HepG2 (cell line): ENCODE results near the gene TBCD. TPM values are rescaled to one million over a fixed set of nuclear protein-coding genes. Genes with fewer than 3 reads are reported as not detected.

Experiments used
- CHD4 ChIP-seq: fragments of 200-600 bp; sonication (generic); IDR thresholded peaks from 2 replicates; pipeline ENCODE4 v1.7.0; 2017; ENCODE audit warnings: mild to moderate bottlenecking, low read length, borderline replicate concordance
- FOXA1 ChIP-seq, 2 experiments: fragments of 450-650 bp in 1 of 2; sonication (generic) in 1 of 2; formaldehyde crosslinking in 1 of 2; IDR thresholded peaks; 2 replicates each; pipeline versions ENCODE4 v1.4.0 to v1.6.1; 2016 to 2020; ENCODE audit warnings: missing genetic modification reagents in 1 of 2
- FOXO4 ChIP-seq: sonication (generic); formaldehyde crosslinking; conservative IDR thresholded peaks from 2 replicates; pipeline ENCODE4 v1.8.1; 2023; ENCODE audit warnings: missing genetic modification reagents
- HDAC2 ChIP-seq: sonication (generic); formaldehyde crosslinking; IDR thresholded peaks from 2 replicates; pipeline ENCODE4 v1.4.0; 2020; ENCODE audit warnings: missing genetic modification reagents
- HIVEP1 ChIP-seq: sonication (generic); formaldehyde crosslinking; IDR thresholded peaks from 2 replicates; pipeline ENCODE4 v1.4.0; 2020; ENCODE audit warnings: mild to moderate bottlenecking, missing genetic modification reagents
- MTA1 ChIP-seq: sonication (generic); formaldehyde crosslinking; IDR thresholded peaks from 2 replicates; pipeline ENCODE4 v1.4.0; 2020; ENCODE audit warnings: missing genetic modification reagents, mild to moderate bottlenecking, borderline replicate concordance
- PRDM15 ChIP-seq: sonication (generic); formaldehyde crosslinking; IDR thresholded peaks from 2 replicates; pipeline ENCODE4 v1.4.0; 2020; ENCODE audit warnings: missing genetic modification reagents
- RAD21 ChIP-seq: fragments of 450-650 bp; formaldehyde crosslinking; IDR thresholded peaks from 2 replicates; pipeline ENCODE4 v1.5.0; 2020; ENCODE audit warnings: mild to moderate bottlenecking
- RAD51 ChIP-seq: fragments of 450-650 bp; IDR thresholded peaks from 2 replicates; pipeline ENCODE4 v1.6.1; 2016; ENCODE audit warnings: borderline replicate concordance
- RXRB ChIP-seq: IDR thresholded peaks from 2 replicates; pipeline ENCODE4 v1.6.1; 2016; ENCODE audit warnings: borderline replicate concordance, missing genetic modification reagents, missing compliant biosample characterization
- ZNF280B ChIP-seq: sonication (generic); formaldehyde crosslinking; IDR thresholded peaks from 2 replicates; pipeline ENCODE4 v1.5.0; 2020; ENCODE audit warnings: missing genetic modification reagents, mild to moderate bottlenecking, borderline replicate concordance
- polyA plus RNA-seq, 8 experiments: library from polyadenylated mRNA; depleted of rRNA in 3 of 8; stranded (reverse) in 7 of 8; unstranded in 1 of 8; fragments of >200 nt; fragmentation: Illumina TruSeq in 4 of 8; extraction: Trizol in 4 of 8; gene quantifications; 2 replicates each; pipeline versions ENCODE4 v1.2.1 to v1.2.3, GENCODE V29; 2011 to 2016; ENCODE audit warnings: low read depth in 4 of 8, missing spikeins in 1 of 8, mixed read lengths in 1 of 8; ENCODE audit not compliant: insufficient read depth in 1 of 8
- total RNA-seq, 5 experiments: library from RNA; depleted of rRNA; stranded (reverse); fragments of >200 nt; fragmentation: Illumina TruSeq; extraction: Trizol; gene quantifications; 2 replicates each; pipeline ENCODE4 v1.2.3, GENCODE V29; 2016; ENCODE audit warnings: low read depth in 1 of 5
- TF ChIP-seq, protein P1 (sequence below): sonication (generic); formaldehyde crosslinking; IDR thresholded peaks from 2 replicates; pipeline ENCODE4 v1.8.0; 2022; ENCODE audit warnings: mild to moderate bottlenecking, missing genetic modification reagents, moderate library complexity
- TF ChIP-seq, protein P2 (sequence below): sonication (generic); formaldehyde crosslinking; IDR thresholded peaks from 2 replicates; pipeline ENCODE4 v1.5.1; 2020; ENCODE audit warnings: mild to moderate bottlenecking, missing genetic modification reagents, moderate library complexity
- TF ChIP-seq, protein P3 (sequence below): sonication (generic); formaldehyde crosslinking; IDR thresholded peaks from 2 replicates; pipeline ENCODE4 v1.5.0; 2020; ENCODE audit warnings: mild to moderate bottlenecking, missing genetic modification reagents, moderate library complexity

The TBCD gene
- total and polyA plus RNA-seq, 2 of the 13 experiments (the other 11 are each of a cell fraction or from before 2014, with no cell fraction given) = 33.9 to 54.8 TPM

DNA sequence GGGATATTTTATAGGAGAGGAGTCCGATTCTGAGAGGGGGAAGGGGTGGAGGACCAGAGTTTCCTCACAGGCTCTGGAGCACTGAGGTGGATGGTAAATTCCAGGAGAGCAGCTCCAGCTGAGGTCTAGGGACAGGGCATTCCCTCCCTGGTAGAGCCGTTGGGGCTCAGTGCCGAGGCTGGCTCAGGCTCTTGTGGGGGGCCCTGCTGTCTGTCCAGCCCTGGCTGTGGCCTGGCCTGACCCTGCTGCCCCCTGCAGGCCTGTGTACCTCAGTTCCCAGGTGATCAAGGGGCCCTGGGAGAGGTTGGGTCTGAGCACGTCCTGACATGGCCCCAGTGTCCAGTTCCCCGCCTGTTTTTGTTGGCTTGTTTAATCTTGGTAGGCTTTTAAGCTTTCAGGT is 71.1 kb downstream of the TBCD start (continued):
- TF ChIP-seq PRDM15 (CRISPR knock-in tag) = no peak
- TF ChIP-seq CHD4 = no peak
- 0 out of 2 replicates have a peak, but pooled peaks have one; percentile 56 for TF ChIP-seq FOXO4 (CRISPR knock-in tag)
- TF ChIP-seq HDAC2 (CRISPR knock-in tag) = 0 out of 2 replicates have a peak, but pooled peaks have one; percentile 19
- TF ChIP-seq FOXA1 (IDR thresholded peaks at IDR 0.05) = no peak
- TF ChIP-seq FOXA1 (CRISPR knock-in tag; IDR thresholded peaks at IDR 0.05) = 0 out of 2 replicates have a peak, but pooled peaks have one; percentile 14
- 0 out of 2 replicates have a peak, but pooled peaks have one; percentile 21 for TF ChIP-seq ZNF280B (CRISPR knock-in tag)
- TF ChIP-seq, protein P1, sequence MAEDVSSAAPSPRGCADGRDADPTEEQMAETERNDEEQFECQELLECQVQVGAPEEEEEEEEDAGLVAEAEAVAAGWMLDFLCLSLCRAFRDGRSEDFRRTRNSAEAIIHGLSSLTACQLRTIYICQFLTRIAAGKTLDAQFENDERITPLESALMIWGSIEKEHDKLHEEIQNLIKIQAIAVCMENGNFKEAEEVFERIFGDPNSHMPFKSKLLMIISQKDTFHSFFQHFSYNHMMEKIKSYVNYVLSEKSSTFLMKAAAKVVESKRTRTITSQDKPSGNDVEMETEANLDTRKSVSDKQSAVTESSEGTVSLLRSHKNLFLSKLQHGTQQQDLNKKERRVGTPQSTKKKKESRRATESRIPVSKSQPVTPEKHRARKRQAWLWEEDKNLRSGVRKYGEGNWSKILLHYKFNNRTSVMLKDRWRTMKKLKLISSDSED (CRISPR knock-in tag) = no peak
- TF ChIP-seq RXRB = peak; percentile 45; the same call in 1 of the 2 replicates
- no peak for TF ChIP-seq RAD51
- TF ChIP-seq, protein P2, sequence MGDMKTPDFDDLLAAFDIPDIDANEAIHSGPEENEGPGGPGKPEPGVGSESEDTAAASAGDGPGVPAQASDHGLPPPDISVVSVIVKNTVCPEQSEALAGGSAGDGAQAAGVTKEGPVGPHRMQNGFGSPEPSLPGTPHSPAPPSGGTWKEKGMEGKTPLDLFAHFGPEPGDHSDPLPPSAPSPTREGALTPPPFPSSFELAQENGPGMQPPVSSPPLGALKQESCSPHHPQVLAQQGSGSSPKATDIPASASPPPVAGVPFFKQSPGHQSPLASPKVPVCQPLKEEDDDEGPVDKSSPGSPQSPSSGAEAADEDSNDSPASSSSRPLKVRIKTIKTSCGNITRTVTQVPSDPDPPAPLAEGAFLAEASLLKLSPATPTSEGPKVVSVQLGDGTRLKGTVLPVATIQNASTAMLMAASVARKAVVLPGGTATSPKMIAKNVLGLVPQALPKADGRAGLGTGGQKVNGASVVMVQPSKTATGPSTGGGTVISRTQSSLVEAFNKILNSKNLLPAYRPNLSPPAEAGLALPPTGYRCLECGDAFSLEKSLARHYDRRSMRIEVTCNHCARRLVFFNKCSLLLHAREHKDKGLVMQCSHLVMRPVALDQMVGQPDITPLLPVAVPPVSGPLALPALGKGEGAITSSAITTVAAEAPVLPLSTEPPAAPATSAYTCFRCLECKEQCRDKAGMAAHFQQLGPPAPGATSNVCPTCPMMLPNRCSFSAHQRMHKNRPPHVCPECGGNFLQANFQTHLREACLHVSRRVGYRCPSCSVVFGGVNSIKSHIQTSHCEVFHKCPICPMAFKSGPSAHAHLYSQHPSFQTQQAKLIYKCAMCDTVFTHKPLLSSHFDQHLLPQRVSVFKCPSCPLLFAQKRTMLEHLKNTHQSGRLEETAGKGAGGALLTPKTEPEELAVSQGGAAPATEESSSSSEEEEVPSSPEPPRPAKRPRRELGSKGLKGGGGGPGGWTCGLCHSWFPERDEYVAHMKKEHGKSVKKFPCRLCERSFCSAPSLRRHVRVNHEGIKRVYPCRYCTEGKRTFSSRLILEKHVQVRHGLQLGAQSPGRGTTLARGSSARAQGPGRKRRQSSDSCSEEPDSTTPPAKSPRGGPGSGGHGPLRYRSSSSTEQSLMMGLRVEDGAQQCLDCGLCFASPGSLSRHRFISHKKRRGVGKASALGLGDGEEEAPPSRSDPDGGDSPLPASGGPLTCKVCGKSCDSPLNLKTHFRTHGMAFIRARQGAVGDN (CRISPR knock-in tag) = peak; percentile 48
- 0 out of 2 replicates have a peak, but pooled peaks have one; percentile 19 for TF ChIP-seq HIVEP1 (CRISPR knock-in tag)
- TF ChIP-seq, protein P3, sequence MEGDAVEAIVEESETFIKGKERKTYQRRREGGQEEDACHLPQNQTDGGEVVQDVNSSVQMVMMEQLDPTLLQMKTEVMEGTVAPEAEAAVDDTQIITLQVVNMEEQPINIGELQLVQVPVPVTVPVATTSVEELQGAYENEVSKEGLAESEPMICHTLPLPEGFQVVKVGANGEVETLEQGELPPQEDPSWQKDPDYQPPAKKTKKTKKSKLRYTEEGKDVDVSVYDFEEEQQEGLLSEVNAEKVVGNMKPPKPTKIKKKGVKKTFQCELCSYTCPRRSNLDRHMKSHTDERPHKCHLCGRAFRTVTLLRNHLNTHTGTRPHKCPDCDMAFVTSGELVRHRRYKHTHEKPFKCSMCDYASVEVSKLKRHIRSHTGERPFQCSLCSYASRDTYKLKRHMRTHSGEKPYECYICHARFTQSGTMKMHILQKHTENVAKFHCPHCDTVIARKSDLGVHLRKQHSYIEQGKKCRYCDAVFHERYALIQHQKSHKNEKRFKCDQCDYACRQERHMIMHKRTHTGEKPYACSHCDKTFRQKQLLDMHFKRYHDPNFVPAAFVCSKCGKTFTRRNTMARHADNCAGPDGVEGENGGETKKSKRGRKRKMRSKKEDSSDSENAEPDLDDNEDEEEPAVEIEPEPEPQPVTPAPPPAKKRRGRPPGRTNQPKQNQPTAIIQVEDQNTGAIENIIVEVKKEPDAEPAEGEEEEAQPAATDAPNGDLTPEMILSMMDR (CRISPR knock-in tag) = peak; percentile 75
- TF ChIP-seq MTA1 (CRISPR knock-in tag) = peak; percentile 27; the same call in 1 of the 2 replicates
- TF ChIP-seq RAD21 (CRISPR knock-in tag) = peak; percentile 34; the same call in 1 of the 2 replicates
